Measurements from ENCODE around the gene KRT15. TPM values are rescaled to one million over a fixed set of nuclear protein-coding genes. Genes with fewer than 3 reads are reported as not detected.

The KRT15 gene
- total RNA-seq, 4 donors from 2014 or later: 0.42 to 4.2 (median 0.78) TPM; not detected in 1

DNA sequence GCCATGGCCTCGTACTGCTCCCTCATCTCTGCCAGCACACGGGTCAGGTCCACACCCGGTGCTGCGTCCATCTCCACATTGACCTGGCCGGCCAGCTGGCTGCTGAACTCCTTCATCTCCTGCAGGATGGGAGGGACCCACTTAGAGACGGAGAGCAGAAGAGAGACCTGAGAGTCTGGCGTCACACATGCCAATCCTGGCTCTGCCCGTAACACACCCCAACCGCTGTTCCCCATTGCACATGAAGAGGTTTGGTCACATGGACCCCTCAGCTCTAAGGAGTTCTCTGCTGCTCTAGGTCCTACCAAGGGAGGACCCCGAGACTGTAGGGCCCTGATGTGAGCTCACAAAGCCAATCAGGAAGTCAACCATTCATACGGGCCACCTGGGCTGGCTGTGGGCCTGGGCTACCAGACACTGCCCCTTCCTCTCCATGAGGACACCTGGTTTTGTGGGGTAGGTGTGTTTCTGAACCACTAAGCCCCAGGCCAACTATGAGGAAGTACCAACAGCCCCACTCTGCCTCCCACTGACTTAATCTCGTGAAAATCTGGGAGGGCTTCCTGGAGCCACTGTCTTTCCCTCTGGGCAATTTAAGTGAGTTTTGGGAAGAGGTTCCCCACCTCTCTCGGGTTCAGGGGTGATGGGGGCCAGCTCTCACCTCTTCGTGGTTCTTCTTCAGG lies 2.4 kb downstream of the KRT15 start:
- Histone ChIP-seq H3K4me1 (peaks cover 0 to 23% (median 0%) of the 10 kb centered on the region in 4 donors), H3K27ac (no peak overlapping the region), H3K4me3 (no peak overlapping the region), H3K27me3 (no peaks in the 10 kb centered on the region), H3K9me3 (no peaks in the 10 kb centered on the region), H3K36me3 (no peaks in the 10 kb centered on the region)
- DNase-seq (ENCODE audit: low spot score in 2 of 2): no peak
- 92% methylated on average over 12 to 14 of the region's 14 CpGs for WGBS, 2 donors
- TF ChIP-seq CTCF (IDR thresholded peaks at IDR 0.05) (no peak), EP300 (IDR thresholded peaks at IDR 0.05) (no peak), POLR2A (IDR thresholded peaks at IDR 0.05) (no peak)

- Histone ChIP-seq H3K4me3 (no peak overlapping the region), H3K27me3 (no peaks in the 10 kb centered on the region), H3K9me3 (no peaks in the 10 kb centered on the region), H3K27ac (no peak overlapping the region), H3K36me3 (no peaks in the 10 kb centered on the region), H3K4me1 (peaks cover 0 to 16% (median 0%) of the 10 kb centered on the region in 4 donors)
- WGBS, 2 donors: 48 to 61% methylated on average over 5 of the region's 5 CpGs
- no peak for DNase-seq (ENCODE audit: low spot score in 2 of 2)
- TF ChIP-seq EP300 (IDR thresholded peaks at IDR 0.05) (no peak), CTCF (IDR thresholded peaks at IDR 0.05) (no peak), POLR2A (IDR thresholded peaks at IDR 0.05) (no peak)
Observed at GRCh38 chr17:41513168-41513547, 5.5 kb downstream of the KRT15 start.

DNA sequence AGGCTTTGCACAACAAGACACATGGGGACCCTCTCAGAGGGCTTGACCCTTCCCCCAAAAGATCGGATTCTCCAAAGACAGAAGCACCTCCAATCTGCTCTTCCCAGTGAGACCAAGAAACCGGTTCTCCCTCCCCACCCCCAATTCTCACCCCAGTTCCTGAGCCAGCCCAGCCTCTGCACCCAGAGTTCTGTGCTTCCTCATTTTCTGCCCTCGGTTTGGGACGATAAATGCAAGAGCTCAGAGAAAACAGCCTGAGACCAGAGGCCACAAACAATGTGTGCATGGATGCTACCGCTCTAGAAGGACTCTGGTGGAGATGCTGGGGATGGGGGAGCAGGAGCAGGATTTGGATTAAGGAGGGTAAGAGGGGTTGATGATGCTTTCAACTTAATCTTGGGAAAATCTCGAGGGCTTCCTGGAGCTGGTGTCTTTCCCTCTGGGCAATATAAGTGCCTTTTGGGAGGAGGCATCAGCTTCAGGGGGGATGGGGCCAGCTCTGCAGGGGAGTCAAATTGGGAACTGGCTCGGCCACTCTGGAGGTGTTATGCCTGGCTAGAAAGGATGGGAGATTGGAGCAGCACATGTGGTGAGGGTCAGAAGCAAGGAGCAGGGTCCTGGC lies 6.0 kb downstream of the KRT15 start:
- no peak for DNase-seq (ENCODE audit: low spot score in 2 of 2)
- WGBS, 2 donors: 47 to 53% methylated on average over 7 of the region's 7 CpGs
- H3K27ac ChIP-seq: no peak overlapping the region

DNA sequence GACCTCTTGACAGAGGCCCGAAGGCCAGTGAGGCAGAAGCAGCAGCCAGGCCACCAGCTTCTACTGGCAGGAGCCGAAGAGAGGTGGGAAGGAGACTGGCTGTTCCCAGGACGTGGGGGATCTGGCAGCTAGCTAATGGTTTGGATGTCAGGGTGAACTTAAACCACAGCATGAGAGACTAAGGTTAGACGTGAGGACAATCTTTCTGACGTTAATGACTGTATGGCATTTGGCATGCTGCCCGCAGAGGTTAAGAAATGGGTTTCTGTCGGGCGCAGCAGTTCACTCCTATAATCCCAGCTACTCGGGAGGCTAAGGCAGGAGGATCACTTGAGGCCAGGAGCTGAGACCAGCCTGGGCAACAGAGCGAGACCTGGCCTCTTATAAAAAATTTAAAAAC lies 7.0 kb downstream of the KRT15 start:
- H3K9me3 ChIP-seq: no peaks in the 10 kb centered on the region
- no peak overlapping the region for H3K4me3 ChIP-seq
- no peaks in the 10 kb centered on the region for H3K27me3 ChIP-seq
- no peak overlapping the region for H3K27ac ChIP-seq
- no peak for TF ChIP-seq EP300 (IDR thresholded peaks at IDR 0.05)
- no peak for TF ChIP-seq POLR2A (IDR thresholded peaks at IDR 0.05)
- TF ChIP-seq CTCF (IDR thresholded peaks at IDR 0.05): no peak
- 65 to 73% methylated on average over 9 to 10 of the region's 10 CpGs for WGBS, 2 donors
- DNase-seq (ENCODE audit: low spot score in 2 of 2): no peak
- H3K36me3 ChIP-seq: no peaks in the 10 kb centered on the region
- H3K4me1 ChIP-seq: peaks cover 0 to 16% (median 0%) of the 10 kb centered on the region in 4 donors

More for the DNA sequence above, 6.0 kb downstream of the KRT15 start:
- no peaks in the 10 kb centered on the region for H3K27me3 ChIP-seq
- TF ChIP-seq CTCF (IDR thresholded peaks at IDR 0.05) (no peak), EP300 (IDR thresholded peaks at IDR 0.05) (no peak), POLR2A (IDR thresholded peaks at IDR 0.05) (no peak)
- no peak overlapping the region for H3K4me3 ChIP-seq
- no peaks in the 10 kb centered on the region for H3K36me3 ChIP-seq
- no peaks in the 10 kb centered on the region for H3K9me3 ChIP-seq
- peaks cover 0 to 16% (median 0%) of the 10 kb centered on the region in 4 donors for H3K4me1 ChIP-seq

GRCh38 chr17:41511116-41511515 lies 7.6 kb downstream of the KRT15 start:
- H3K36me3 ChIP-seq: no peaks in the 10 kb centered on the region
- WGBS, 2 donors: 71 to 89% methylated on average over 2 to 4 of the region's 4 CpGs
- H3K27me3 ChIP-seq: no peaks in the 10 kb centered on the region
- DNase-seq (ENCODE audit: low spot score in 2 of 2): no peak
- H3K27ac ChIP-seq: no peak overlapping the region
- H3K9me3 ChIP-seq: no peaks in the 10 kb centered on the region
- no peak for TF ChIP-seq POLR2A (IDR thresholded peaks at IDR 0.05)
- TF ChIP-seq EP300 (IDR thresholded peaks at IDR 0.05): no peak
- TF ChIP-seq CTCF (IDR thresholded peaks at IDR 0.05): no peak
- peaks cover 0 to 16% (median 0%) of the 10 kb centered on the region in 4 donors for H3K4me1 ChIP-seq
- H3K4me3 ChIP-seq: no peak overlapping the region

Measured in tibial nerve (tissue), 4 donors.